ENCODE measurements around the gene ZSCAN20.

The ZSCAN20 gene

DNA sequence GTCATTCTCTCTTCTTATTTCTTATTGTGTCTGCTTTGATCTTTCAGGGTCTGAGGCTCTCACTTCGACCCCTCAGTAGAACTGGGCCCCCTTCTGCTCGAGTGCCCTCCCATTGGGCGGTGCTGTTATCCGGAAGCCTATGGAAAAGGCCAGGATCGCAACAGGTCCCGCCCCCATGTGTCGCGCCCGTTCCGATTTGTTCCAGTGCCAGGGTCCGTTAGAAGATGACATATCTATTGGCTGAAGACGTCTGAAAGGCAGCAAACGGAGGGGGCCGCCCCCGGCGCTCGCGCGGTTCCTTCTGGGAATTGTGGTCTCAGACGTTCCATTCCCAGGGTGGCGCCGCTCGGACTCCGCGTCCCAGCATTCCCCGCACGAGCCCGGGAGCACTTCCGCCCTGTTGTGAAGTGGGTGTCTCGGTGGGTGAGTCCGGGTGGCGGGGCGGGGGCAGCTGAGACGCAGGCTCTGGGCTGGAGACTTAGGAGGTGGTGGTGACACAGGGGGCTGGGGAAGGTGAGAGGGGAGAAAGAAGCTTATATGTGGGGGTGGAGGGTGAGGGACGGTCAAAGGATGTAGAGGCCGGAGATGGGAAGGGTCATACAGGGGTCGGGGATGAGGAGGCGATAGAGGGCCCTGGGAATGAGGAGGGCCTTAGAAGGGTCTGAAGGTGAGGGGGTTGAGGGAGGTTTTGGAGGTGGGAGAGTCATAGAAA is at the start of gene ZSCAN20:
Gene ZSCAN20, plus strand, starts transcription at position 377 of the 712 bp plus-strand sequence. CDS start 6,644 bp downstream, outside the sequence.
- DNase-seq = peak; percentile 90 to 91

DNA sequence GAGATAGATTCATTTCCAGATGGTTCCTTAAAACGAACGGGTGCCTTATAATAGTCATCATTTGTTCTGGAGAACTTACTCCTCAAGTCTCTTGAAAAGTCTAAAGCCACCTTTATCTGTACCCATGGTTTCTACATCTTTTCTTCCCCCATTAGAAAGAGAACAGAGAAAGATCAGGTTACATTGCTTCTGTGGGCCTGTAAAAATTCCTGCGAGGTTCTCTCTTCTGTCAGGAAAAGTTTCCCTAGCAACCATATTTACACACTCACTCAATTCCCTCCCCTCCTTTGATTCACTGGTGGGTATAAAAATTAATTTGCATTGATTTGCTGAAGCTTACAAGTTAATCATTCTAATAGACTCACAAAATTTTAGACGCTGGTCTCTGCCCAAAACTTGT is 48.2 kb upstream of the ZSCAN20 start:
- no peak for DNase-seq

DNA sequence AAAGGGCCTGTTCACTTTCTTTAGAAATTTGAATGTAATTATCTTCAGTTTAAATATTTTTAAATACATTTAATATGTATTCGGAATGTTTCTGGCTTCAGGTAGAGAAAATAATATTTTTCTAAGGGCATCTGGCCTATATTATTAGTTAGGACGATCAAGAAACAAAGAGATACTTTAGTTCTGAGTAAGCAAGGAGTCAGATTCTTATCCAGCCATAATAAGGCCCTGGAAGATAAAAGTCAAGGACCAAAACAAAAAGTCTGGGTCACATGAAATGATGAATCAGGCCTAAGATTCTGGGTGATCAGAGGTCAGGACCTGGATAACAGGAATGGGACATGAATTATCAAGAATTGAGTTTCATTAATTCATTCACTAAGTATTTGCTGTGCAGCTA is 47.8 kb upstream of the ZSCAN20 start:
- DNase-seq = no peak

DNA sequence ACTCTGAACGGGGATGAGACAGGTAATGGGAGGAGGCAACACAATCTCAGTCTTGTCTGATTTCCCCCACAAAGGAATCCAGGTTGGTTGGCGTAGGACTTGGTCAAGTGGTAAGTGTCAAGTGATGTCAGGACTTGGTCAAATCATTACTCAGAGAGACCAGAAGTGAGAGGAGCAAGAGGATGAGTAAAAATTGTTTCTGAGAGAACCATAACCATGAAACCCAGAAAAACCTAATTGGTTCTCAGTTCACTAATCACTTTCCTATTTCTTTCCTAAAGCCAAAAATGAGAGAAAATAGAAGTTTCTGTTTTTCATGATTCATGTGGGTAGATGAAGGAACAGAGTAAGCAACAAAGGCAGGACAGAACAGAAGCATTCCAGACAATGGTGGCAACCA is 46.5 kb upstream of the ZSCAN20 start:
- DNase-seq = no peak

DNA sequence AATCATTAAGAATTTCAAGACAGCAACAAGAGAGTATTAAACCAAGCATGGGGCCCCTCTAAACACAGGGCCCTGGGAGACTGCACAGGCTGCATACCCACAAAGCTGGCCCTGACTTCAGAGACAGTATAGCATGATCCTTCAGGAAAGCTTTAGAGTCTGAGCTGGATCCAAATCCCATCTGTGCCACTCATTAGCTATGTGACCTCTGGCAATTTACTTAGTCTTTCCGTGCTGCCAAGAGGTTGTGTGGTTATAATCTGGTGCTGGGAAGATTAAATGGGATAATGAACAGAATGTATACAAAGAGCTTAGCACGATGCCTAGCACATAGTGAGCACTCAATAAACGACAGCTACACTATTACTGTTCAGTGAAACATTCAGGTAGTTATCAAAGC is 45.5 kb upstream of the ZSCAN20 start:
- DNase-seq = no peak

DNA sequence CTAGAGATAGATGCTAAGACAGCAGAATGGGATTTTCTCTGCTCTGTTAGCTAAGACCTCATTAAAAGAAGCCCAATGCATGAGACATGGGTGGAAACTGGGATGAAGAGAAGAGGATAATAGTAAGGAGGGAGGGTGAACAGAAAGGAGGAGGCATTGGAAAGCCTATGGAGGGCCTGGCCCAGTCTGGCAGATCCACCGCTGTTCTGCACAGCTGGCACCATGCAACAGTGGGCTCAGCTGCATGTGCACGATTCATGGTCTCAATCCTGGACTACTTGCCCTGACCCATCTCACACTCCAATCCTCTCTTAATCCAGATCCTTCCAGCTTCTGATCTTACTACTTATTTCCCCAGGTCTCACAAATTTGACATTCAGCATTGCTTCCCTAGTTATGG is 43.8 kb upstream of the ZSCAN20 start:
- no peak for DNase-seq

- no peak for DNase-seq
Measured at GRCh38 chr1:33429332-33429731, 43.1 kb upstream of the ZSCAN20 start.

DNA sequence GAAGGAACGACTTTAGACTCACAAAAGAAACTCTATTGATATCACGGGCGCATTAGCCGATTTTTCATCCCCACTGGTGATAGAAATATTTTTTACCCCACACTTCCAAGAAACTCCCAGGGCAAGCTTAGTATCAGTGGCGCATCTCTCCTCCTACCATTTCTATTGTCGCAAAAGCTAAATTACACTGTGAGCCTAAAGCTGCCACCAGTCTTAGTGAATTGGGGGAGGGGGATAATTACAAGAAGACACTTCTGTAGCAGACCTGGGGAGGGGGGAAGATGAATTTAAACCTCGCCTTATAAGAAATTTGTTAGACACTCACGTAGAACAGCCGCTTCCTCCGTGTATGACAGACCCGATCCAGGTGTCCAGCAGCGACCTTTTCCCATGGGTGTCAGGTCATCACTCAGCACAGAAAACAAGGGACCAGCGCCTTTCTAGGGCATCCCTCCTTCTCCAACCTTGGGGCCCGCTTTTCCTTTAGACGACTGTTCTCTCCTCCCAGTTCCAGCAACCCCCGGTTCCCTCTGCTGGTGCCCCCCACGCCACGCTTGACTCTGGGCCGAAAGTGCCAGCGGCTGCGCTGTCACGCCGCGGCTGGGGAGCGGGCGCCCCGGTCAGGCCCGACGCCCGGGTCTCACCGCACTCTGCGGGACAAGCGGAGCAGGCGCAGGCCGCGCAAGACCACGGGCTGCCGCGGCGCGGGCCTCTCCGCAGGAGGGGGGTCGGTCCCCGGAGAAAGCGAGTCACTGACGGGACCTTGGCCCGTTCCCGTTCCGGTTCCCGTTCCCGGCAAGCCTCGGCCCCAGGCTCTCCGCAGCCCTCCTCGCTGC is 42.4 kb upstream of the ZSCAN20 start:
- DNase-seq = peak in 1 of 2 donors; percentile 21

DNA sequence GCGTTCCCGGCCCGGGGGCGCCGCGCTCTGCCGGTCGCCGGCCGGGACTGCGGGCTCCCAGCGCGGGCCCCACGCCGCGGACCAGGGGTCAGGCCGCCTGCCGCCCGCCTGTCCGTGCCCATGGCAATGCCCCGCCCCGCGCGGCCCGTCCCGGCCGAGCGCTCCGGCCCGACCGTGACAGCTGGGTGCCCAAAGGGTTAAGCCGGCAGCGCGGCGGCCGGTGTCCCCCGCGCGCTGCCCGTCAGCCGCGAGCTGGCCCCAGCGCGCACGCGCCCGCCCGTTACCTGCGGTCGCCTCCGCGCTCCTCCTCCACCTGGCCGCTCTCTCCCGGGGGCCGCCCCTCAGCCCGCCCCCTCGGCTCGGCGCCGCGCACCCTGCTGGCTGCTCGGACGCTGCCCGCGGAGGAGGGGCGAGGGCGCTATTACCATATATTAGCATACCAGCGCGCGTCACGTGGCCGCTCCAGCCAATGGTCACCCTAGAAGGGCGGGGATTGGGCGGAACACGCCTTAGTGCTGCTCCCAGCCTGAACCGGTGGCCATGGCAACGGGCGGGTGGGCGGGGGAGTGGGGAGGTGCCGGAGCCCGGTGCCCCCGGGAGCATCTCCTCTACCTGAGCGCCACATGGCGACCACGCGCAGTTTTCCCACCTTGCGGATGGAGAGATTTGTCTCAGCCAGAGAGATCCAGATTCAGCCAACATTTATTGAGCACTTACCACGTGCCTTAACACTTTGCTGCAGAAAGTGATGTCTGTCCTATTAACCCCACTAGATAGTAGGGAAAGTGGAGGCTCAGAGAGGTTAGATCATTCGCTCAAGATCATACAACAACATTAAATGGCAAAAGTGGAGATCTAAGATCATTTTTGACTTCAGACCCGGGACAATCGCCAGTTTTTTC is 41.5 kb upstream of the ZSCAN20 start, which contains the start of gene PHC2:
Gene PHC2, minus strand, starts transcription at position 404 of the 902 bp plus-strand sequence. CDS start 55,556 bp downstream, outside the sequence.
- peak; percentile 93 to 94 for DNase-seq

- DNase-seq = no peak
Measured at GRCh38 chr1:33433509-33434362, 38.7 kb upstream of the ZSCAN20 start.

DNA sequence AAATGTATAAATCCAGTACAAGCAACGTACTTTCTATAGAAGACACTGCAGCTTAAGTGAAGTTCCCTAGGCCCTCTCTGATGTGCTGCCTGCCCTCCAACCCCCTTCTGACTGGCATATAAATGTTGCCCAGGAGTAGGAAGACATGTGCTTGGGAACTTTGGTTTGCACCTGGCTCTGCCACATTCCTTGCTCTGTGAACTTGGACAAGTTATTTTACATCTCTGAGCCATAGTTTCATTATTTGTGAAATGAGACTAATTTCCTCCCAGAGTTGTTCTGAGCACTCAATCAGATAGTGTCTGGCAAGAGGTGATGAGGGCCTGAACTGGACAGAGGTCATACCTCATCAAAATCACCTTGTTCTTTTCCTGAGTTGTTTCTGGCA is 38.1 kb upstream of the ZSCAN20 start:
- no peak for DNase-seq

GRCh38 chr1:33435096-33435820 is 37.2 kb upstream of the ZSCAN20 start:
- DNase-seq = no peak

GRCh38 chr1:33436557-33437285 is 35.7 kb upstream of the ZSCAN20 start:
- no peak for DNase-seq

DNA sequence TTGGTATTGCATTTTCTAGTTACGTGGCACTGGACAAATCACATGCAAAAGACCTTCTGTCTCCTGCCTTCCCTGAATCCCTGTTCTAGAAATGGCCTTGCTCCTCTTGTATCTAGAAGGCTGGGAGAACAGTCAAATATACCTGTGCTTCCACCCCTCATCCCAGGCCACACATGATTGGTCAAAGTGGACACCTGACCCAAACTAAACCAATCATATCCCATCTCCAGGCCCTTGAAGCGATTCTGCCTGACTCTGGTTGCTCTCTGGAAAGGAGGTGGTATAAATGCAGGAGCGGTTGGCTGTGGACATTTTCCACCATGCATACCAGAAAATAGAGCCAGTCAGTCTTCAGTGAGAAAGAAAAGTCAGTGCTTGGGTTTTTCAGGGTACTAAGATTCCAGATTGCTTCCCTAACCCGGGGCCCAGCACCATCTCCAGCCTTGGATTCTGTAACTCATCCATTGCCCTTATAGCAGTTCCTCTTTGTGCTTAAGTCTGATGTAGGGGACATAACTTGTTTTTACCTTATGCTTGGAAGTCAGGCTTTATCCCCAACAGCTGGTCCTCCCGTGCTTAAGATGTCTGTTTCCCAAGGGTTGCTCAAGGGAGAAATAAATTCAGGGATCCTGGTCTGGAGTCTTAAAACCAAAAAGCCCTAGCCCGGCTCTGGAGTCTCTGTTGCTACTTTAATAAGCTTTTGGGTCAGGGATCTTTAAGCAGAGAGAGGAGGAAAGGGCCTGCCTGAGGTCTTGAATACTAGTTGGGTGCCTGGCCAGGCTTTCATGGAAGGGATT is 33.9 kb upstream of the ZSCAN20 start:
- no peak for DNase-seq

DNA sequence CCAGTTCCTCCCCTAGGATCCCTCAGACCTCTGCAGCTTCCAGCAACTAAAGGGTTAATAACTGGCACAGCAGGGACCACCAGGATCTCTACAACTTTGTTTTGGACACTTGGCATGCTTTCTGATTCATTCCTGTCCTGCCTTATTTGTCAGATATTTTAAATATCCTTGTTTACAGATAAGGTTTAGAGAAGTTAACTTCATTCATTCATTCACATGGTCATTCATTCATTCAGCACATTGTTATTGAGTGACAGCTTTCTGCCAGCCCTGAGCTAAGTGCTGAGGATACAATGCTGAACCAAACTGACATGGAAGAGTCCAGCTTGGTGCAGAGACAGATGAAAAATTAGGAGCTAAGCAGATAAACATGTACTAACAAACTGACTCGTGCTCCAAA is 32.8 kb upstream of the ZSCAN20 start:
- DNase-seq = no peak

DNA sequence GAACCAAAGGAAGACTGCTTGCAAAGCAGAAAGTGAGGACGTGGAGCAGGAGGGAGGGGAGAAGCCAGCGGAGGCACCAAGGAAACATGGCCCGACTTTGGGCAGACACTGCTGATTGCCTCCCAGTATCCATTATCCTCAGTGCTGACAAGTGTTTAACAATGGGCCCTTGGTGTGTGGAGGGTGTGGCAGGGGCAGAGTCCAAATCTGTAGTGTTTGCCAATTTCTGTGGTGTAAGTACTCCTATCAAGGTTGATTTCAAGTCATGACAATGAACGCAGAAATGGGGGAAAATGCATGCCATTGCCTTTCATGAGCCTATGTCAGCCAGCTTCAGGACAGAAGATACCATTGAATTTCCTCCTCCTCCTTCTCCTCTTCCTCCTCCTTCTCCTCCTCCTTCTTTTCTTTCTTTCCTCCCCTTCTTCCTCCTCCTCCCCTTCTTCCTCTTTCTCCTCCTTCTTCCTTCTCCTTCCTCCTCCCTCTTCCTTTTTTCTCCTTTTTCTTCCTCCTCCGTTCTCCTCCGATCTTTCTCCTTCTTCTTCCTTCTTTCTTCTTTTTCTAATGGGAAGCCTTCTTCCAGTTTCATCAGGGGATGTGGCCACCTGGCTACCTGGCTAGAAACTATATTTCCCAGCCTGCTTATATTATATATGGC is 31.2 kb upstream of the ZSCAN20 start:
- DNase-seq = no peak

- no peak for DNase-seq
Measured at GRCh38 chr1:33442141-33442540, 30.3 kb upstream of the ZSCAN20 start.

GRCh38 chr1:33443080-33443704 is 29.3 kb upstream of the ZSCAN20 start:
- DNase-seq = no peak

- no peak for DNase-seq
Measured at GRCh38 chr1:33443705-33444180, 28.7 kb upstream of the ZSCAN20 start.
